K562 (cell line): ENCODE results near the gene SCT. TPM values are rescaled to one million over a fixed set of nuclear protein-coding genes. Genes with fewer than 3 reads are reported as not detected.

Experiments used
- polyA plus RNA-seq, 8 experiments: library from polyadenylated mRNA; depleted of rRNA in 4 of 8; stranded (reverse) in 5 of 8; unstranded in 3 of 8; fragments of >200 nt; fragmentation: Nextera tagmentation in 2 of 8; fragmentation: Illumina TruSeq in 1 of 8; extraction: Ambion mirVana in 2 of 8; extraction: Trizol in 1 of 8; gene quantifications; 2 replicates each; pipeline versions ENCODE4 v1.2.1 to v1.2.3, GENCODE V29; 2011 to 2014; ENCODE audit warnings: inconsistent platforms in 1 of 8, missing spikeins in 1 of 8
- total RNA-seq, 7 experiments: library from RNA; depleted of rRNA in 6 of 7; stranded (reverse); fragments of >200 nt in 6 of 7; fragmentation: Illumina TruSeq in 2 of 7; extraction: Trizol in 2 of 7; gene quantifications; 2 replicates each; pipeline versions ENCODE4 v1.2.1 to v1.2.3, GENCODE V29; 2011 to 2021; ENCODE audit warnings: low replicate concordance in 1 of 7
- TF ChIP-seq, protein P1 (sequence below), 2 experiments: fragments of 450-650 bp in 1 of 2; sonication (generic) in 1 of 2; formaldehyde crosslinking in 1 of 2; IDR thresholded peaks; 2 replicates each; pipeline versions ENCODE4 v1.7.1 to v1.9.0; 2016 to 2022; ENCODE audit warnings: inconsistent platforms in 1 of 2, mild to moderate bottlenecking in 1 of 2, missing genetic modification reagents in 1 of 2

SCT gene
- total and polyA plus RNA-seq, 9 of the 15 experiments (the other 6 are each of a cell fraction or from before 2014, with no cell fraction given) = not detected

DNA sequence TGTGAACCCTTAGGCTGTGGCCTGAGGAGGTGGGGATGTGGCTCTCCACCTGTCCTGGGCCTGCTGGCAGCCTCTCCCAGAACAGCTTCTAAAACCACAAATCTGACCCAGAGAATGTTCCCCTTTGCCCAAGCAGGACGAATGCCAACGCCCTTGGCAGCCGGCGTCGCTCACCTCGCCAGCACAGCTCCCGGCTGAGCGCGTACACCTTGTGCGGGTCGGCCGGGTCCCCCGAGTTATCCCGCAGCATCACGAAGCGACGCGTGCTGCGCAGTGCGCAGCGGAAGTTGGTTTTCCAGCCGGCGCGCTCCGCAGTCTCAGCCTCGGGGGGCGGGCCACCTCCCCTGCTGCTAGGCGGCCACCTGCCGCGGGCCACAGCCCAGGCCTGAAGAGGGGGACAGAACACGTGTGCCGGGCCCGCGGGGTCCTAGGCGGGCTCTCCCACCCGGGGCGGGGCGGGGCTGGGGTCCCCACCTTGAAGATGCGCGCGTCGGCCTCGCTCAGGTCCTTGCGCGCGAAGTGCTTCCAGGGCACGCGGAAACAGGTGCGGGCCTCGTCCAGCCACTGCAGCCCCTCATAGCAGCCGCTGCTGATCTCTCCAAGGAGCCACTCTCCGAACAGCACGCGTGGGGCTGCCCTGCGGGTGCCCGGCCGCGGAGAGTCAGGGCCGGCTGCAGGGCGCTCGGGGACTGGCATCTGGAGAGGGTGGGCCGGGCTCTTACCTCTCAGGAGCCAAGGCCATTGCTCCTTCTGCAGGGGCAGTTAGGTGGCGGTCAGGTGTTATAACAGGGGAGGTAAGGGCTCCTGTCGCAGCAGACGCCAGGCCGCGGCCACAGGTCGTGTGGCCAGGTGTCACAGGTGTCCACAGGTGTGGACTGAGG lies 12.1 kb downstream of the SCT start (continued):
- TF ChIP-seq, protein P1, sequence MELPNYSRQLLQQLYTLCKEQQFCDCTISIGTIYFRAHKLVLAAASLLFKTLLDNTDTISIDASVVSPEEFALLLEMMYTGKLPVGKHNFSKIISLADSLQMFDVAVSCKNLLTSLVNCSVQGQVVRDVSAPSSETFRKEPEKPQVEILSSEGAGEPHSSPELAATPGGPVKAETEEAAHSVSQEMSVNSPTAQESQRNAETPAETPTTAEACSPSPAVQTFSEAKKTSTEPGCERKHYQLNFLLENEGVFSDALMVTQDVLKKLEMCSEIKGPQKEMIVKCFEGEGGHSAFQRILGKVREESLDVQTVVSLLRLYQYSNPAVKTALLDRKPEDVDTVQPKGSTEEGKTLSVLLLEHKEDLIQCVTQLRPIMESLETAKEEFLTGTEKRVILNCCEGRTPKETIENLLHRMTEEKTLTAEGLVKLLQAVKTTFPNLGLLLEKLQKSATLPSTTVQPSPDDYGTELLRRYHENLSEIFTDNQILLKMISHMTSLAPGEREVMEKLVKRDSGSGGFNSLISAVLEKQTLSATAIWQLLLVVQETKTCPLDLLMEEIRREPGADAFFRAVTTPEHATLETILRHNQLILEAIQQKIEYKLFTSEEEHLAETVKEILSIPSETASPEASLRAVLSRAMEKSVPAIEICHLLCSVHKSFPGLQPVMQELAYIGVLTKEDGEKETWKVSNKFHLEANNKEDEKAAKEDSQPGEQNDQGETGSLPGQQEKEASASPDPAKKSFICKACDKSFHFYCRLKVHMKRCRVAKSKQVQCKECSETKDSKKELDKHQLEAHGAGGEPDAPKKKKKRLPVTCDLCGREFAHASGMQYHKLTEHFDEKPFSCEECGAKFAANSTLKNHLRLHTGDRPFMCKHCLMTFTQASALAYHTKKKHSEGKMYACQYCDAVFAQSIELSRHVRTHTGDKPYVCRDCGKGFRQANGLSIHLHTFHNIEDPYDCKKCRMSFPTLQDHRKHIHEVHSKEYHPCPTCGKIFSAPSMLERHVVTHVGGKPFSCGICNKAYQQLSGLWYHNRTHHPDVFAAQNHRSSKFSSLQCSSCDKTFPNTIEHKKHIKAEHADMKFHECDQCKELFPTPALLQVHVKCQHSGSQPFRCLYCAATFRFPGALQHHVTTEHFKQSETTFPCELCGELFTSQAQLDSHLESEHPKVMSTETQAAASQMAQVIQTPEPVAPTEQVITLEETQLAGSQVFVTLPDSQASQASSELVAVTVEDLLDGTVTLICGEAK (IDR thresholded peaks at IDR 0.05) = no peak
- TF ChIP-seq, protein P1 (CRISPR knock-in tag; IDR thresholded peaks at IDR 0.05) = no peak
